Retina (tissue), 1 donor: ENCODE data around the gene ICE2.

Experiments used
- DNase-seq: peaks from one replicate; pipeline ENCODE4 v3.0.0-alpha.2; 2016

The ICE2 gene

GRCh38 chr15:60494108-60494507 lies 15.2 kb upstream of the ICE2 start:
- DNase-seq = no peak

- DNase-seq = no peak
Observed at GRCh38 chr15:60493166-60493565, 14.2 kb upstream of the ICE2 start.

GRCh38 chr15:60486742-60487141 lies 7.8 kb upstream of the ICE2 start:
- DNase-seq = no peak

- DNase-seq = no peak
Observed at GRCh38 chr15:60485365-60486055, 6.6 kb upstream of the ICE2 start.

- DNase-seq = no peak
Observed at GRCh38 chr15:60483042-60483441, 4.1 kb upstream of the ICE2 start.

- DNase-seq = no peak
Observed at GRCh38 chr15:60480888-60481287, 1.9 kb upstream of the ICE2 start.

- DNase-seq = no peak
Observed at GRCh38 chr15:60480149-60480548, 1.2 kb upstream of the ICE2 start.

GRCh38 chr15:60479361-60480110 lies 594 bp upstream of the ICE2 start:
- DNase-seq = no peak

- DNase-seq = no peak
Observed at GRCh38 chr15:60477916-60478565, 901 bp downstream of the ICE2 start.

- DNase-seq = no peak
Observed at GRCh38 chr15:60477164-60477563, 1.8 kb downstream of the ICE2 start.

- DNase-seq = no peak
Observed at GRCh38 chr15:60476713-60477112, 2.2 kb downstream of the ICE2 start.

GRCh38 chr15:60473135-60473534 lies 5.8 kb downstream of the ICE2 start:
- no peak for DNase-seq

GRCh38 chr15:60471314-60471713 lies 7.6 kb downstream of the ICE2 start:
- peak; percentile 53 for DNase-seq

GRCh38 chr15:60469893-60470641 lies 8.9 kb downstream of the ICE2 start:
- DNase-seq = no peak

GRCh38 chr15:60464836-60465630 lies 13.9 kb downstream of the ICE2 start:
- no peak for DNase-seq

GRCh38 chr15:60462027-60462426 lies 16.9 kb downstream of the ICE2 start:
- DNase-seq = no peak

GRCh38 chr15:60460931-60461330 lies 18.0 kb downstream of the ICE2 start:
- no peak for DNase-seq

- DNase-seq = no peak
Observed at GRCh38 chr15:60458721-60459120, 20.2 kb downstream of the ICE2 start.

GRCh38 chr15:60457985-60458384 lies 21.0 kb downstream of the ICE2 start:
- DNase-seq = no peak

- DNase-seq = no peak
Observed at GRCh38 chr15:60454824-60455223, 24.1 kb downstream of the ICE2 start.

GRCh38 chr15:60448668-60449360 lies 30.1 kb downstream of the ICE2 start:
- no peak for DNase-seq
